ENCODE data around the gene SMG6. TPM values are rescaled to one million over a fixed set of nuclear protein-coding genes. Genes with fewer than 3 reads are reported as not detected.

Gene SMG6
- total and polyA plus RNA-seq, 2 of the 4 experiments (the other 2 are of a cell fraction) = 16.3 to 30.3 TPM

DNA sequence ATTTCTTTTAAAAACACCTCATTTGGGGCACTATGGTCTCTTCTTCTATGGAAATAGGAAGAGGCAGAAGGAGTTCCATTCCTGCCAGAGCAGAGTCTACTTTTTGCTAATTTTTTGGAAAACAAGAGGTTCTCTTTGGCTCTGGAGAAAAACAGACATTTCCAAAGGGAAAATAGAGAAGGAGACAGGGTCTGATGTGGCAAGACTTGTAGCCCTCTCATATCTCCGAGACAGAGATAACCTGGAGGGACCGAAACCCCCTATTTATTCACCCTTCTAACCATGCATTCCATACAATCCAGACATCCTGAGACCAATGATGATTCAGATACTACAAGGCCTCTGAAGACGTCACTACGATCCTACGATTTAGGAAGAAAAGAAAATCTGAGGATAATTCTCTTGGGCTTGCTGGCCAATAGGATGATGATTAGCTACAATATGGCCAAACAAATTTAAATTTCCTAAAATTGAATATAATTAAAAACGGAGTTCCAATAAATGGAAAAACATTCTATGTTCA is 178.5 kb downstream of the SMG6 start:
- peak overlapping the region; percentile 4; the same call in 1 of the 2 replicates for H4K5ac ChIP-seq (ENCODE audit: low read depth, low read length)
- H3K4me2 ChIP-seq (ENCODE audit: low read depth, low read length) = peak overlapping the region; percentile 37; the same call in 1 of the 2 replicates
- H3K9me1 ChIP-seq (ENCODE audit: insufficient read depth, low read length) = peaks cover 19% of the 10 kb centered on the region
- DNase-seq (peak; percentile 92), ATAC-seq (ENCODE audit: low read depth) (peak; percentile 33)
- peak overlapping the region; percentile 73 for H2AK5ac ChIP-seq (ENCODE audit: low read depth, low read length)
- H3K23ac ChIP-seq (ENCODE audit: low read depth, low read length) = peak overlapping the region; percentile 78; the same call in 1 of the 2 replicates
- 0 out of 3 replicates have a peak overlapping the region, but pooled peaks have one; percentile 74 for H2BK15ac ChIP-seq (ENCODE audit: low read depth, low read length)
- peak overlapping the region; percentile 69; the same call in 1 of the 2 replicates for H3K18ac ChIP-seq (ENCODE audit: low read depth, low read length)
- dilution Hi-C loops (cut with HindIII; ENCODE audit: low sequenced_read_pairs, unreplicated experiment) (no loop called here), intact Hi-C loops (cut with micrococcal nuclease) (no loop called here), in situ Hi-C loops (cut with MboI; ENCODE audit: low sequenced_read_pairs) (no loop called here)
- peak overlapping the region; percentile 87 for H2BK120ac ChIP-seq (ENCODE audit: low read depth, low read length)
- POLR2A ChIA-PET (ENCODE audit: unreplicated experiment) = no interaction called here
- peaks cover 7% of the 10 kb centered on the region; the same call in 1 of the 2 replicates for H3K36me3 ChIP-seq (ENCODE audit: control insufficient read depth, insufficient read depth, low read length)
- no peak overlapping the region for H3K4me3 ChIP-seq (ENCODE audit: insufficient read depth, low read depth, low read length)
- H3K4me1 ChIP-seq (ENCODE audit: control insufficient read depth, insufficient read depth, low read length) = peaks cover 23% of the 10 kb centered on the region
- H3K79me1 ChIP-seq (ENCODE audit: low read depth in 1 of 2, low read length in 2 of 2) = peaks cover 6 to 58% of the 10 kb centered on the region in 2 experiments; a peak in 3 of 4 replicates
- no peaks in the 10 kb centered on the region for H3K27me3 ChIP-seq (ENCODE audit: control insufficient read depth, insufficient read depth, low read length)
- H3K56ac ChIP-seq (ENCODE audit: extremely low read depth, insufficient read depth, low read length) = peak overlapping the region; percentile 50
- no CpG with 5 or more reads among the region's 6 CpGs for WGBS, 2 experiments (ENCODE audit: extremely low coverage in 2 of 2, insufficient read length in 1 of 2)
- peak overlapping the region; percentile 56; the same call in 1 of the 2 replicates for H3K14ac ChIP-seq (replicated peaks; ENCODE audit: low read depth, low read length)
- TF ChIP-seq MXI1 (IDR thresholded peaks at IDR 0.05; ENCODE audit: borderline replicate concordance, low read depth, low read length) (no peak), CEBPB (IDR thresholded peaks at IDR 0.05; ENCODE audit: low read depth, low read length) (peak; percentile 81), FOS (IDR thresholded peaks at IDR 0.05; ENCODE audit: low read depth, low read length) (peak; percentile 51; the same call in 1 of the 2 replicates), BHLHE40 (IDR thresholded peaks at IDR 0.05; ENCODE audit: low read depth, low read length) (no peak), RCOR1 (IDR thresholded peaks at IDR 0.05; ENCODE audit: insufficient replicate concordance, low read length) (no peak), MAFK (IDR thresholded peaks at IDR 0.05; ENCODE audit: low read depth, low read length) (no peak)
- no peak overlapping the region for H2AFZ ChIP-seq (replicated peaks; ENCODE audit: low read length, poor library complexity)
- H3K4ac ChIP-seq (ENCODE audit: low read depth, low read length) = peak overlapping the region; percentile 94; the same call in 1 of the 2 replicates
- BruUV-seq (replicated peaks) = no TSS peak
- no peaks in the 10 kb centered on the region for H4K20me1 ChIP-seq (ENCODE audit: insufficient read depth, low read length)
- peak overlapping the region; percentile 76 to 78 for H4K8ac ChIP-seq (ENCODE audit: low read depth in 2 of 2, low read length in 2 of 2)
- H3K9ac ChIP-seq (ENCODE audit: low read depth, low read length) = no peak overlapping the region
- no peaks in the 10 kb centered on the region for H3K9me3 ChIP-seq (ENCODE audit: control insufficient read depth, insufficient read depth, low read length)
- peak overlapping the region; percentile 91 for H2BK5ac ChIP-seq (ENCODE audit: low read depth, low read length, poor library complexity, severe bottlenecking)
- peak overlapping the region; percentile 54 for H4K91ac ChIP-seq (ENCODE audit: insufficient read depth, low read depth, low read length)
- peak overlapping the region; percentile 83 for H2BK20ac ChIP-seq (ENCODE audit: low read depth, low read length)
- no peak overlapping the region for H2AK9ac ChIP-seq (replicated peaks; ENCODE audit: low read depth, low read length, poor library complexity)
- H3K27ac ChIP-seq (ENCODE audit: insufficient read depth, low read length) = no peak overlapping the region
- CTCF ChIA-PET = interaction anchor here (3.0 kb wide), 1 partner anchor 12 kb away, joined by 14 read pairs; no protein-coding TSS in a partner anchor
